Activated naive CD8-positive, alpha-beta T cell treated with anti-CD3 and anti-CD28 coated beads, Interleukin-2, amount 10 ng/mL, durations not matched to agents 7 days and 5 days (primary cell): ENCODE measurements around the gene TST. TPM values are rescaled to one million over a fixed set of nuclear protein-coding genes. Genes with fewer than 3 reads are reported as not detected.
A peak's percentile ranks its signal among the peaks of the same experiment; 100 is the strongest.

Experiments
- ATAC-seq: fragments of 150-1000 bp; cut with Tn5 transposase; one replicate; pipeline ENCODE4 v1.10.0; 2021; ENCODE audit warnings: low read depth, moderate library complexity
- POLR2A ChIA-PET: fragments of 350-600 bp; sonication (Branson Sonifier 250); formaldehyde crosslinking; loops from one replicate; lab custom pipeline; 2021; ENCODE audit warnings: antibody characterized with exemption; lab: Charles Lee
- DNase-seq: peaks from one replicate; pipeline ENCODE4 v3.0.0; 2021
- H3K27ac Mint-ChIP-seq: one replicate; pipeline ENCODE4 v1.8.0; 2022; ENCODE audit warnings: mild to moderate bottlenecking, mixed read lengths
- H3K27me3 Mint-ChIP-seq: one replicate; pipeline ENCODE4 v1.8.0; 2022; ENCODE audit warnings: mild to moderate bottlenecking, moderate library complexity, mixed read lengths
- H3K36me3 Mint-ChIP-seq: one replicate; pipeline ENCODE4 v1.8.0; 2021; ENCODE audit warnings: mild to moderate bottlenecking, mixed read lengths
- H3K4me1 Mint-ChIP-seq: one replicate; pipeline ENCODE4 v1.8.0; 2021; ENCODE audit warnings: mixed read lengths
- H3K4me3 Mint-ChIP-seq: one replicate; pipeline ENCODE4 v1.8.0; 2022; ENCODE audit warnings: mild to moderate bottlenecking, moderate library complexity, mixed read lengths
- H3K9me3 Mint-ChIP-seq: one replicate; pipeline ENCODE4 v1.8.0; 2021; ENCODE audit warnings: mixed read lengths
- total RNA-seq, 2 experiments: library from RNA; stranded (reverse); gene quantifications; one replicate each; pipeline ENCODE4 v1.2.3, GENCODE V29; 2021

The TST gene
- total RNA-seq, 2 experiments from 2014 or later = 3.7 to 6.1 TPM

GRCh38 chr22:37059876-37060449 lies 40.7 kb upstream of the TST start:
- POLR2A ChIA-PET = no interaction called here
- DNase-seq (no peak), ATAC-seq (peak; percentile 83)
- Mint-ChIP-seq H3K4me1 (peaks cover 18% of the 10 kb centered on the region), H3K4me3 (peak overlapping the region; percentile 16), H3K27ac (peak overlapping the region; percentile 79), H3K27me3 (no peaks in the 10 kb centered on the region), H3K9me3 (no peaks in the 10 kb centered on the region), H3K36me3 (peaks cover 7% of the 10 kb centered on the region)

GRCh38 chr22:37058917-37059701 lies 39.9 kb upstream of the TST start:
- ATAC-seq = no peak
- no peak for DNase-seq
- H3K4me1 Mint-ChIP-seq = peaks cover 16% of the 10 kb centered on the region
- POLR2A ChIA-PET = no interaction called here
- peaks cover 4% of the 10 kb centered on the region for H3K36me3 Mint-ChIP-seq
- H3K4me3 Mint-ChIP-seq = no peak overlapping the region
- no peak overlapping the region for H3K27ac Mint-ChIP-seq
- no peaks in the 10 kb centered on the region for H3K27me3 Mint-ChIP-seq
- H3K9me3 Mint-ChIP-seq = no peaks in the 10 kb centered on the region

GRCh38 chr22:37057796-37058510 lies 38.7 kb upstream of the TST start:
- ATAC-seq = no peak
- H3K27me3 Mint-ChIP-seq = no peaks in the 10 kb centered on the region
- DNase-seq = no peak
- no peak overlapping the region for H3K4me3 Mint-ChIP-seq
- H3K36me3 Mint-ChIP-seq = peaks cover 7% of the 10 kb centered on the region
- H3K9me3 Mint-ChIP-seq = no peaks in the 10 kb centered on the region
- no peak overlapping the region for H3K27ac Mint-ChIP-seq
- H3K4me1 Mint-ChIP-seq = peaks cover 16% of the 10 kb centered on the region
- POLR2A ChIA-PET = no interaction called here

GRCh38 chr22:37057226-37057625 lies 38.0 kb upstream of the TST start:
- POLR2A ChIA-PET = no interaction called here
- ATAC-seq = no peak

GRCh38 chr22:37056246-37056645 lies 37.0 kb upstream of the TST start:
- peaks cover 7% of the 10 kb centered on the region for H3K36me3 Mint-ChIP-seq
- no peaks in the 10 kb centered on the region for H3K27me3 Mint-ChIP-seq
- DNase-seq (no peak), ATAC-seq (no peak)
- no peak overlapping the region for H3K4me3 Mint-ChIP-seq
- H3K9me3 Mint-ChIP-seq = no peaks in the 10 kb centered on the region
- peak overlapping the region; percentile 25 for H3K27ac Mint-ChIP-seq
- POLR2A ChIA-PET = no interaction called here
- peaks cover 21% of the 10 kb centered on the region for H3K4me1 Mint-ChIP-seq

More at GRCh38 chr22:37057226-37057625, 38.0 kb upstream of the TST start:
- Mint-ChIP-seq H3K27me3 (no peaks in the 10 kb centered on the region), H3K4me3 (no peak overlapping the region), H3K36me3 (peaks cover 7% of the 10 kb centered on the region), H3K4me1 (peaks cover 23% of the 10 kb centered on the region), H3K9me3 (no peaks in the 10 kb centered on the region), H3K27ac (no peak overlapping the region)
- DNase-seq = no peak

GRCh38 chr22:37054600-37055365 lies 35.5 kb upstream of the TST start:
- Mint-ChIP-seq H3K27me3 (no peaks in the 10 kb centered on the region), H3K36me3 (peaks cover 7% of the 10 kb centered on the region), H3K9me3 (no peaks in the 10 kb centered on the region), H3K4me1 (peaks cover 11% of the 10 kb centered on the region), H3K27ac (no peak overlapping the region), H3K4me3 (no peak overlapping the region)
- DNase-seq (no peak), ATAC-seq (no peak)
- POLR2A ChIA-PET = interaction anchor here (0.8 to 1.1 kb wide), 2 partner anchors 11 to 67 kb away, joined by 3 read pairs; no protein-coding TSS in a partner anchor

GRCh38 chr22:37054056-37054395 lies 34.8 kb upstream of the TST start:
- H3K27ac Mint-ChIP-seq = no peak overlapping the region
- POLR2A ChIA-PET = interaction anchor here (1.1 kb wide), 1 partner anchor 11 kb away, joined by 3 read pairs; no protein-coding TSS in a partner anchor

GRCh38 chr22:37053310-37054055 lies 34.2 kb upstream of the TST start:
- DNase-seq (no peak), ATAC-seq (no peak)
- POLR2A ChIA-PET = no interaction called here
- Mint-ChIP-seq H3K36me3 (peaks cover 7% of the 10 kb centered on the region), H3K9me3 (no peaks in the 10 kb centered on the region), H3K27ac (no peak overlapping the region), H3K4me3 (peak overlapping the region; percentile 70), H3K27me3 (no peaks in the 10 kb centered on the region), H3K4me1 (peaks cover 11% of the 10 kb centered on the region)

More at GRCh38 chr22:37054056-37054395, 34.8 kb upstream of the TST start:
- no peak overlapping the region for H3K4me3 Mint-ChIP-seq
- H3K4me1 Mint-ChIP-seq = peaks cover 11% of the 10 kb centered on the region
- no peaks in the 10 kb centered on the region for H3K9me3 Mint-ChIP-seq
- no peaks in the 10 kb centered on the region for H3K27me3 Mint-ChIP-seq
- peaks cover 7% of the 10 kb centered on the region for H3K36me3 Mint-ChIP-seq
- ATAC-seq (no peak), DNase-seq (no peak)

GRCh38 chr22:37052386-37053309 lies 33.4 kb upstream of the TST start:
- ATAC-seq (no peak), DNase-seq (no peak)
- H3K9me3 Mint-ChIP-seq = no peaks in the 10 kb centered on the region
- no peaks in the 10 kb centered on the region for H3K27me3 Mint-ChIP-seq
- H3K4me1 Mint-ChIP-seq = peaks cover 11% of the 10 kb centered on the region
- peak overlapping the region; percentile 70 for H3K4me3 Mint-ChIP-seq
- peak overlapping the region; percentile 0 for H3K27ac Mint-ChIP-seq
- H3K36me3 Mint-ChIP-seq = peaks cover 7% of the 10 kb centered on the region
- POLR2A ChIA-PET = interaction anchor here (1.0 to 1.7 kb wide), 4 partner anchors 10 to 147 kb away, joined by 3 to 6 read pairs (median 4); no protein-coding TSS in a partner anchor

GRCh38 chr22:37051391-37052385 lies 32.4 kb upstream of the TST start, which contains the start of gene KCTD17:
KCTD17 (plus strand) TSS chr22:37051742; CDS start chr22:37051761, 19 bp downstream.
- Mint-ChIP-seq H3K4me3 (peak within 1 kb of the TSS; percentile 70), H3K9me3 (no peaks in the 10 kb centered on the region), H3K36me3 (peaks cover 5% of the 10 kb centered on the region), H3K27me3 (no peaks in the 10 kb centered on the region), H3K27ac (peak within 1 kb of the TSS; percentile 34), H3K4me1 (peaks cover 11% of the 10 kb centered on the region)
- ATAC-seq (peak; percentile 100), DNase-seq (peak; percentile 88)
- POLR2A ChIA-PET = interaction anchor here (0.6 to 1.7 kb wide), 7 partner anchors 9 to 569 kb away, joined by 3 to 8 read pairs (median 4); no protein-coding TSS in a partner anchor
